Measurements from ENCODE around the gene PKMYT1. TPM values are rescaled to one million over a fixed set of nuclear protein-coding genes. Genes with fewer than 3 reads are reported as not detected.

PKMYT1 gene
- total RNA-seq, 1 donor from 2014 or later, result 4.6 TPM

- Mint-ChIP-seq H3K36me3 (no peaks in the 10 kb centered on the region), H3K9me3 (no peaks in the 10 kb centered on the region), H3K4me1 (peaks cover 30% of the 10 kb centered on the region), H3K27ac (no peak overlapping the region), H3K4me3 (peak overlapping the region; percentile 18), H3K27me3 (ENCODE audit: insufficient read depth, low read depth) (peaks cover 35% of the 10 kb centered on the region)
- peak; percentile 59 for DNase-seq (ENCODE audit: low spot score)
- H4K20me1 ChIP-seq (ENCODE audit: low read depth), result peaks cover 15% of the 10 kb centered on the region
- peaks cover 76% of the 10 kb centered on the region for H3K27me3 ChIP-seq
- no peaks in the 10 kb centered on the region for H3K9me3 ChIP-seq (ENCODE audit: low read depth)
- H3K79me2 ChIP-seq (ENCODE audit: low read depth), result no peaks in the 10 kb centered on the region
- H3F3A ChIP-seq (ENCODE audit: low read depth), result peaks cover 49% of the 10 kb centered on the region
- peaks cover 38% of the 10 kb centered on the region for H3K4me1 ChIP-seq
- H3K36me3 ChIP-seq, result no peaks in the 10 kb centered on the region
- H3K27ac ChIP-seq, result no peak overlapping the region
- peak overlapping the region; percentile 65 for H3K4me2 ChIP-seq
- no peak overlapping the region for H2AFZ ChIP-seq (replicated peaks)
- no peak overlapping the region for H3K9ac ChIP-seq
- peak; percentile 9 for TF ChIP-seq EZH2 (IDR thresholded peaks at IDR 0.05)
- TF ChIP-seq CTCF (IDR thresholded peaks at IDR 0.05), result no peak
- no peak for TF ChIP-seq EZH2phosphoT487 (IDR thresholded peaks at IDR 0.05)
- peak overlapping the region; percentile 29 for H3K4me3 ChIP-seq
Measured at GRCh38 chr16:3007957-3008689, 27.9 kb upstream of the PKMYT1 start.

GRCh38 chr16:3007059-3007956 is 27.1 kb upstream of the PKMYT1 start:
- H3F3A ChIP-seq (ENCODE audit: low read depth), result peaks cover 49% of the 10 kb centered on the region
- H2AFZ ChIP-seq (replicated peaks), result no peak overlapping the region
- peaks cover 11% of the 10 kb centered on the region for H4K20me1 ChIP-seq (ENCODE audit: low read depth)
- no peak for DNase-seq (ENCODE audit: low spot score)
- H3K27me3 ChIP-seq, result peaks cover 67% of the 10 kb centered on the region
- no peak overlapping the region for H3K9ac ChIP-seq
- H3K27me3 Mint-ChIP-seq (ENCODE audit: insufficient read depth, low read depth), result peaks cover 38% of the 10 kb centered on the region
- H3K79me2 ChIP-seq (ENCODE audit: low read depth), result no peaks in the 10 kb centered on the region
- no peak overlapping the region for H3K4me3 Mint-ChIP-seq
- H3K9me3 Mint-ChIP-seq, result peaks cover 2% of the 10 kb centered on the region
- H3K4me1 ChIP-seq, result peaks cover 31% of the 10 kb centered on the region
- H3K4me1 Mint-ChIP-seq, result peaks cover 27% of the 10 kb centered on the region
- TF ChIP-seq CTCF (IDR thresholded peaks at IDR 0.05) (no peak), EZH2 (IDR thresholded peaks at IDR 0.05) (peak; percentile 20), EZH2phosphoT487 (IDR thresholded peaks at IDR 0.05) (peak; percentile 28)
- H3K36me3 ChIP-seq, result no peaks in the 10 kb centered on the region
- no peak overlapping the region for H3K4me3 ChIP-seq
- no peaks in the 10 kb centered on the region for H3K9me3 ChIP-seq (ENCODE audit: low read depth)
- H3K36me3 Mint-ChIP-seq, result no peaks in the 10 kb centered on the region
- no peak overlapping the region for H3K27ac Mint-ChIP-seq
- peak overlapping the region; percentile 65 for H3K4me2 ChIP-seq
- H3K27ac ChIP-seq, result no peak overlapping the region

GRCh38 chr16:3004781-3005284 is 24.6 kb upstream of the PKMYT1 start:
- Mint-ChIP-seq H3K9me3 (peaks cover 2% of the 10 kb centered on the region), H3K4me1 (peaks cover 18% of the 10 kb centered on the region), H3K27ac (no peak overlapping the region), H3K36me3 (no peaks in the 10 kb centered on the region), H3K4me3 (peak overlapping the region; percentile 79), H3K27me3 (ENCODE audit: insufficient read depth, low read depth) (peaks cover 38% of the 10 kb centered on the region)
- Histone ChIP-seq H3K4me1 (peaks cover 24% of the 10 kb centered on the region), H2AFZ (replicated peaks) (no peak overlapping the region), H3K27me3 (peaks cover 53% of the 10 kb centered on the region), H3K4me2 (peak overlapping the region; percentile 80), H3K9me3 (ENCODE audit: low read depth) (no peaks in the 10 kb centered on the region), H4K20me1 (ENCODE audit: low read depth) (peaks cover 11% of the 10 kb centered on the region), H3K27ac (no peak overlapping the region), H3F3A (ENCODE audit: low read depth) (peaks cover 42% of the 10 kb centered on the region), H3K36me3 (no peaks in the 10 kb centered on the region), H3K9ac (no peak overlapping the region), H3K4me3 (peak overlapping the region; percentile 20), H3K79me2 (ENCODE audit: low read depth) (no peaks in the 10 kb centered on the region)
- TF ChIP-seq EZH2phosphoT487 (IDR thresholded peaks at IDR 0.05) (no peak), EZH2 (IDR thresholded peaks at IDR 0.05) (peak; percentile 67)
- DNase-seq (ENCODE audit: low spot score), result peak; percentile 38

Data from neural progenitor cell (in vitro differentiated cells).